CD4-positive, alpha-beta T cell treated with Interleukin-15 for 1 hour (primary cell): ENCODE measurements around the gene GTPBP2.

Source experiments
- DNase-seq: peaks from one replicate; pipeline ENCODE4 v3.0.0-alpha.2; 2020

The GTPBP2 gene

GRCh38 chr6:43575105-43575771 is 53.8 kb downstream of the GTPBP2 start:
- DNase-seq, result no peak

GRCh38 chr6:43572015-43572414 is 57.0 kb downstream of the GTPBP2 start:
- DNase-seq, result no peak

DNA sequence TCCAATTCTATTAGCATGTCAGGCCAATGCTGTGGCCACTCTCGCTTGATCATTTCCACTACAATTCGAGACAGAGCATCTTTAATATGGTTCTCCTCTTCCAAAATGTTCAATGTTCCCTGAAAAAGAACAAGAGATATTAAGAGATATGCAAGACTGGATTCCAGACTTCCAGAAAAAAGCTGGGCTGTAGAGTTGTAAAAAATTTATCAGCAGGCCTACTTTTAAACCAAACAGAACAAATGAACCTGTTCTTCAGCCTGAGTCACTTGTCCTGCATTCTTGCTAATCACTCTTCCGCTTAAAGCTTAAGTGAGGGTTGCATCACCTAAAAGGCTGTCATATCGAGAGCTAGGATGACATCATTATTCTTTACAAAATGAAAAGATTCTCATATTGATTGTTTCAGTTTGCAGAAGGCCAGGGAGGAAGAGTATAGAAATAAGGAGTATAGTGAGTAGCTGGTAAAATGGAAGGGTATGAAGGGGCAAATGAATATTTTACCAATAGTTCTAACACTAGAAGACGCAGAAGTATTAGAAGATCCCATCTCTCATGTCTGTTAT is 58.1 kb downstream of the GTPBP2 start:
- DNase-seq, result no peak
